ENCODE data around the gene NDUFAF5.

Gene NDUFAF5

GRCh38 chr20:13844296-13844695, 59.5 kb downstream of the NDUFAF5 start:
- H3K27ac ChIP-seq, result no peak overlapping the region
- TF ChIP-seq CTCF (conservative IDR thresholded peaks at IDR 0.05), result no peak

- no peak for TF ChIP-seq CTCF (conservative IDR thresholded peaks at IDR 0.05)
- H3K27ac ChIP-seq, result no peak overlapping the region
Observed at GRCh38 chr20:13851279-13851678, 66.5 kb downstream of the NDUFAF5 start.

- no peak for TF ChIP-seq CTCF (conservative IDR thresholded peaks at IDR 0.05)
Observed at GRCh38 chr20:13852306-13852705, 67.5 kb downstream of the NDUFAF5 start.

GRCh38 chr20:13855613-13856012, 70.8 kb downstream of the NDUFAF5 start:
- TF ChIP-seq CTCF (conservative IDR thresholded peaks at IDR 0.05), result no peak
- no peak overlapping the region for H3K27ac ChIP-seq

More at GRCh38 chr20:13852306-13852705, 67.5 kb downstream of the NDUFAF5 start:
- no peak overlapping the region for H3K27ac ChIP-seq

GRCh38 chr20:13856354-13856753, 71.5 kb downstream of the NDUFAF5 start:
- no peak overlapping the region for H3K27ac ChIP-seq
- TF ChIP-seq CTCF (conservative IDR thresholded peaks at IDR 0.05), result no peak

- no peak for TF ChIP-seq CTCF (conservative IDR thresholded peaks at IDR 0.05)
Observed at GRCh38 chr20:13857304-13857703, 72.5 kb downstream of the NDUFAF5 start.

GRCh38 chr20:13857961-13858360, 73.1 kb downstream of the NDUFAF5 start:
- peak overlapping the region; percentile 11; the same call in 1 of the 2 replicates for H3K27ac ChIP-seq
- no peak for TF ChIP-seq CTCF (conservative IDR thresholded peaks at IDR 0.05)

More at GRCh38 chr20:13857304-13857703, 72.5 kb downstream of the NDUFAF5 start:
- H3K27ac ChIP-seq, result peak overlapping the region; percentile 11
